ENCODE measurements around the gene USH2A.
A peak's percentile ranks its signal among the peaks of the same experiment; 100 is the strongest.

DNA sequence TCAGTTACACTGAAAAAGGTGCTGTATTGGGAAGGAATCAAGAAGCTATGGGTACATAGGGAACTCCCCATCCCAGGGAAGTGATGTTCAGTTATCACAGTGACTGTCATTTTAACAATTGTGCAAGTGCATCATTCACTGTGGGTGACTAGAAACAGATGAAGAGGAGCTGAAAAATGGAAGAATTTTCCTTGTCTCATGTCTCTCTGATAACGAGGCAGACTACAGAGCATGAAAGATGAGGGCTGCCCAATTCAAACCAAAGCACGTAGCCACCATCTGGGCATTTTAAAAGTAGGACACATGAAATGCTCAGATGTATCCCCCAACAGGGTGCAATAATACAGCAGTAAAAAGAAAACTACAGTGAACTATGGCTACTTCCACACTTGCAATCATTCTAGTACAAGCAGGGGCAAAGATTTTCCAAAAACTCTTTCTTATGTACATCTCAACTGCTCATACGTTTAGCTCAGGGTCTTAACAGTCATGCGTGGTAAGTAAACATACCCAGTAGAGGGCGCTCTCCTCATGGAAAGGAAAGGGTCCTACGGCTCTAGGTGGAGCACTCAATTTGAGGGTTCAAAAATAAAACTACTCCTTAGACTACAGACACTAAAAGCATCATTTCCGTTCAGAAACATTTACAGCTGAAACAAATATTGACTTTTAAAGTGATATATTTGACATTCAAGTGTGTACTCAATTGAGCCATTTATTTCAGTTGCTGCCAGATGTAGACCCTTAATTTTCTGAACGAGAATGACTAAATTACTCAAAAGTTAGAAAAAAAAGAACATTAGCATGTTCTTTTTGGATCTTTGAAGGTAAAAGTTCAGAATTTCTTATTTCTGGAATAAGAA lies 713.0 kb downstream of the USH2A start:
- TF ChIP-seq, protein P1, sequence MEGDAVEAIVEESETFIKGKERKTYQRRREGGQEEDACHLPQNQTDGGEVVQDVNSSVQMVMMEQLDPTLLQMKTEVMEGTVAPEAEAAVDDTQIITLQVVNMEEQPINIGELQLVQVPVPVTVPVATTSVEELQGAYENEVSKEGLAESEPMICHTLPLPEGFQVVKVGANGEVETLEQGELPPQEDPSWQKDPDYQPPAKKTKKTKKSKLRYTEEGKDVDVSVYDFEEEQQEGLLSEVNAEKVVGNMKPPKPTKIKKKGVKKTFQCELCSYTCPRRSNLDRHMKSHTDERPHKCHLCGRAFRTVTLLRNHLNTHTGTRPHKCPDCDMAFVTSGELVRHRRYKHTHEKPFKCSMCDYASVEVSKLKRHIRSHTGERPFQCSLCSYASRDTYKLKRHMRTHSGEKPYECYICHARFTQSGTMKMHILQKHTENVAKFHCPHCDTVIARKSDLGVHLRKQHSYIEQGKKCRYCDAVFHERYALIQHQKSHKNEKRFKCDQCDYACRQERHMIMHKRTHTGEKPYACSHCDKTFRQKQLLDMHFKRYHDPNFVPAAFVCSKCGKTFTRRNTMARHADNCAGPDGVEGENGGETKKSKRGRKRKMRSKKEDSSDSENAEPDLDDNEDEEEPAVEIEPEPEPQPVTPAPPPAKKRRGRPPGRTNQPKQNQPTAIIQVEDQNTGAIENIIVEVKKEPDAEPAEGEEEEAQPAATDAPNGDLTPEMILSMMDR (IDR thresholded peaks at IDR 0.05; ENCODE audit: insufficient read depth, low read length, poor library complexity, severe bottlenecking) = peak; percentile 46
- no peak for TF ChIP-seq EZH2phosphoT487 (conservative IDR thresholded peaks at IDR 0.05; ENCODE audit: low read length)

Measured in SU-DHL-6 (cell line).